Thyroid gland (tissue), 4 donors: ENCODE data around the gene GCC1. TPM values are rescaled to one million over a fixed set of nuclear protein-coding genes. Genes with fewer than 3 reads are reported as not detected.

Experiments
- DNase-seq, 2 donors: peaks; one replicate each; pipeline ENCODE4 v3.0.0-alpha.2; 2019
- H3K27ac ChIP-seq, 3 donors: fragments of 200-600 bp; sonication (generic); 1 replicate in 2 of 3; 2 replicates in 1 of 3; pipeline ENCODE4 v1.5.1; 2016 to 2019; ENCODE audit warnings: mild to moderate bottlenecking in 1 of 3, moderate library complexity in 1 of 3
- H3K27me3 ChIP-seq: fragments of 200-600 bp; sonication (generic); one replicate; pipeline ENCODE4 v1.5.1; 2019
- H3K36me3 ChIP-seq, 2 donors: fragments of 200-600 bp; sonication (generic); one replicate each; pipeline ENCODE4 v1.5.1; 2016 to 2019
- H3K4me1 ChIP-seq, 2 donors: fragments of 200-600 bp; sonication (generic); one replicate each; pipeline ENCODE4 v1.5.1; 2017 to 2019
- H3K4me3 ChIP-seq, 3 donors: fragments of 200-600 bp; sonication (generic); replicated peaks in 1 of 3; 1 replicate in 2 of 3; 2 replicates in 1 of 3; pipeline ENCODE4 v1.5.1; 2016; ENCODE audit warnings: mild to moderate bottlenecking in 1 of 3
- H3K9me3 ChIP-seq: fragments of 200-600 bp; sonication (generic); one replicate; pipeline ENCODE4 v1.5.1; 2017
- POLR2A ChIP-seq, 2 donors: fragments of 450-650 bp; IDR thresholded peaks; one replicate each; pipeline ENCODE4 v1.6.1; 2017; ENCODE audit warnings: antibody characterized with exemption in 2 of 2, mild to moderate bottlenecking in 2 of 2, moderate library complexity in 1 of 2
- WGBS, 2 donors: methylation state at CpG; one replicate each; pipeline ENCODE4 v1.1.5; 2017; 5-methylcytosine and 5-hydroxymethylcytosine counted together
- intact Hi-C: fragments of 100-400 bp; cut with DNase I; formaldehyde crosslinking; loops from one replicate; pipeline ENCODE4 v1.15.1; 2023
- total RNA-seq, 4 donors: library from RNA; depleted of rRNA; stranded (reverse); fragments of >200 nt; gene quantifications; one replicate each; pipeline ENCODE4 v1.2.3, GENCODE V29; 2016
- TF ChIP-seq, protein P1 (sequence below), 6 experiments: fragments of 200-600 bp in 3 of 6; fragments of 450-650 bp in 3 of 6; sonication (generic) in 3 of 6; IDR thresholded peaks; one replicate each; pipeline ENCODE4 v1.5.1; 2016 to 2019; ENCODE audit warnings: antibody characterized with exemption in 6 of 6, mild to moderate bottlenecking in 2 of 6, inconsistent platforms in 1 of 6, moderate library complexity in 1 of 6

GCC1 gene
- total RNA-seq, 4 donors from 2014 or later: 15.2 to 19.7 (median 18.0) TPM

DNA sequence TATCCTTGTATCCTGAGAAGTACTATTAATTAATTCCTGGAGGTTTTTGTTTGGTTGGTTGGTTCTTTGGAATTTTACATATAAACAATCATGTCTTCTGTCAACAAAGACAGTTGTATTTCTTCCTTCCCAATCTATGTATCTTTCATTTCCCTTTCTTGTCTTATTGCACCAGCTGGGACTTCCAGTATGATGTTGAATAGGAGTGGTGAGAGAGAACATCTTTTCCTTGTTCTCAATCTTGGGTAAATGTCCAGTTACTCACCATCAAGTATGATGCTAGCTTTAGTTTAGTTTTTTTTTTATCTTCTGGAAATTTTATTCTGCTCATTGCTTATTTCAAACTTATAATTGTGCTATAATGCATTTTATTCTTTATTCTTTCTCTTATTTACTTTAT, 39.9 kb upstream of the GCC1 start:
- Histone ChIP-seq H3K27me3 (no peaks in the 10 kb centered on the region), H3K9me3 (no peaks in the 10 kb centered on the region), H3K4me3 (no peak overlapping the region), H3K27ac (no peak overlapping the region), H3K36me3 (no peaks in the 10 kb centered on the region), H3K4me1 (no peaks in the 10 kb centered on the region)
- no peak for DNase-seq
- intact Hi-C loops: no loop called here
- TF ChIP-seq POLR2A (IDR thresholded peaks at IDR 0.05): no peak
- TF ChIP-seq, protein P1, sequence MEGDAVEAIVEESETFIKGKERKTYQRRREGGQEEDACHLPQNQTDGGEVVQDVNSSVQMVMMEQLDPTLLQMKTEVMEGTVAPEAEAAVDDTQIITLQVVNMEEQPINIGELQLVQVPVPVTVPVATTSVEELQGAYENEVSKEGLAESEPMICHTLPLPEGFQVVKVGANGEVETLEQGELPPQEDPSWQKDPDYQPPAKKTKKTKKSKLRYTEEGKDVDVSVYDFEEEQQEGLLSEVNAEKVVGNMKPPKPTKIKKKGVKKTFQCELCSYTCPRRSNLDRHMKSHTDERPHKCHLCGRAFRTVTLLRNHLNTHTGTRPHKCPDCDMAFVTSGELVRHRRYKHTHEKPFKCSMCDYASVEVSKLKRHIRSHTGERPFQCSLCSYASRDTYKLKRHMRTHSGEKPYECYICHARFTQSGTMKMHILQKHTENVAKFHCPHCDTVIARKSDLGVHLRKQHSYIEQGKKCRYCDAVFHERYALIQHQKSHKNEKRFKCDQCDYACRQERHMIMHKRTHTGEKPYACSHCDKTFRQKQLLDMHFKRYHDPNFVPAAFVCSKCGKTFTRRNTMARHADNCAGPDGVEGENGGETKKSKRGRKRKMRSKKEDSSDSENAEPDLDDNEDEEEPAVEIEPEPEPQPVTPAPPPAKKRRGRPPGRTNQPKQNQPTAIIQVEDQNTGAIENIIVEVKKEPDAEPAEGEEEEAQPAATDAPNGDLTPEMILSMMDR (IDR thresholded peaks at IDR 0.05): no peak

DNA sequence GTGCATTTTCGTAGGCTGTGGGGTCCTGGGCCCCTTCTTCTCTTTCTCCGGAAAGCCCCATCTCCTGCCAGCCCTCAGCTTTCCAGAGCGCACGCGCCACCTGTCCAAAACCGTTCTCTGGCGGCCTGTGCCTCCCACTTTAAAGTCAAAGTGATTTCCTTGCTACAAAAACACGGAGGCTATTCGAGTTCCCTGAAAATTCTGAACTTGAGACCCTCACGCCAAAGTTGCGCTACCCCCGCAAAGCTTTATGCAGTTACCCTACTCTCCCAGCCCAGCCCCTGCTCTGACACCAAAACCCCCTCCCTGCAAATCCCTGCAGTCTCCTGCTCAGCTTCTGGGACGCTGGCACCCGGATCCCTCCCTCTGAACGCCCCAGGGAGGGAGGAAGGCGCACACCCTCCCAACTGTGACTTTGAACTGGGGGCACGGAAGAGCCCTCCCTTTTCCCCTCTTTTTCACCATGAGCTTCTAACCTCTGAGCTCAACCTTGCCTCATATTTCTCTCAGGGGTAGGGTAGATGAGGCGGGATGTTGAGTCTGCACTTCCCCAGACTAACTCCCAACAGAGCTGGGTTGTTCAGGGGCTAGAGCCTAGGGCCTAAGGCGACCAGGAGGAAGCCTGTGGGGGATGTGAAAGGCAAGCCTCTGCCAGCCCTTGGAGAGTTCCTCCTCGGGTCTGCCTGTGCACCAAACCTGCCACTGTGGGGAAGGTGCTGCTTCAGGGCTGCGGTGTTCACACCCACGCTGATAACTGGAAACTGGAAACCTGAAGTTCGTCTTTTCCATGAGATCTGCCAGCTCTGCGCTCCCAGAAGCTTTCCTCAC, 35.2 kb upstream of the GCC1 start:
- DNase-seq: no peak
- H3K36me3 ChIP-seq: no peaks in the 10 kb centered on the region
- no peaks in the 10 kb centered on the region for H3K4me1 ChIP-seq
- no peaks in the 10 kb centered on the region for H3K27me3 ChIP-seq
- WGBS, 2 donors: 2 to 3% methylated on average over 22 to 24 of the region's 24 CpGs
- H3K4me3 ChIP-seq: no peak overlapping the region
- no peak for TF ChIP-seq POLR2A (IDR thresholded peaks at IDR 0.05)
- TF ChIP-seq, protein P1 (IDR thresholded peaks at IDR 0.05): no peak
- no peak overlapping the region for H3K27ac ChIP-seq
- no peaks in the 10 kb centered on the region for H3K9me3 ChIP-seq
- intact Hi-C loops: no loop called here

DNA sequence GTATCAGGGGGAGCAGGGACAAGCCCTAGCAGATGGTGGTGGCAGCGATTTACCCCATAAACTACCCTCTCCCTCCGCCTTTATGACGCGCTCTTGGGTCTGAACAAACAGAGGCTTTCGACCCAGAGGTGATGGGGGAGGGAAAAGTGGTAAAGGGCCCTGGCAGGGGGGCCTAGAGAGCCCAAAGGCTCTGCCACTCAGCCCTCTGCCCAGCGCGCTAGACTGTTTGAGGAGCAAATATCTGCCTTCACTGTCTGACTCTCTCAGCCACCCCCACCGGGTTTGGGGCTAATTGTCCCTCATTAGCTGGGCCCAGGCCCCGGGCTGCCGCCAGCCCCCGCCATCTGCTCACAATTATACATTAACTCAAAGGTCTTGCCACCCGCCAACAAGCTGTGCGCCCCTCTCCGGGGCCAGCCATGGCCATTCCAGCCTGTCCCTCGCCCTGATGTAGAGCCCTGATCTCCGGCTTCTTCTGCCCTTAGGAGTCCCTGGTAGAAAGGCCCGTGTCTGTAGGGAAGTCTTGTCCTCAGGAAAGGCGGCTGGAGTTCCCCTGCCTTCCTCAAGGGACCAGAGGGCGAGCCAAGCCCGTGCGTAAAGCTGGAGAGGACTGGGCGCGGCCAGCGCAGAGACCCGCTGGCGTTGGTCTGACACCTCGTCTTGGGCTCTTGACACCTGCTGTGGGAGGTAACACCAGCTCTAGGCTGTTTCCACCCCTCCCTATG, 34.4 kb upstream of the GCC1 start:
- Histone ChIP-seq H3K27me3 (no peaks in the 10 kb centered on the region), H3K27ac (no peak overlapping the region), H3K4me1 (no peaks in the 10 kb centered on the region), H3K9me3 (no peaks in the 10 kb centered on the region), H3K36me3 (no peaks in the 10 kb centered on the region), H3K4me3 (no peak overlapping the region)
- intact Hi-C loops: no loop called here
- 6 to 9% methylated on average over 21 to 27 of the region's 27 CpGs for WGBS, 2 donors
- no peak for DNase-seq
- TF ChIP-seq, protein P1 (IDR thresholded peaks at IDR 0.05): no peak
- TF ChIP-seq POLR2A (IDR thresholded peaks at IDR 0.05): no peak

DNA sequence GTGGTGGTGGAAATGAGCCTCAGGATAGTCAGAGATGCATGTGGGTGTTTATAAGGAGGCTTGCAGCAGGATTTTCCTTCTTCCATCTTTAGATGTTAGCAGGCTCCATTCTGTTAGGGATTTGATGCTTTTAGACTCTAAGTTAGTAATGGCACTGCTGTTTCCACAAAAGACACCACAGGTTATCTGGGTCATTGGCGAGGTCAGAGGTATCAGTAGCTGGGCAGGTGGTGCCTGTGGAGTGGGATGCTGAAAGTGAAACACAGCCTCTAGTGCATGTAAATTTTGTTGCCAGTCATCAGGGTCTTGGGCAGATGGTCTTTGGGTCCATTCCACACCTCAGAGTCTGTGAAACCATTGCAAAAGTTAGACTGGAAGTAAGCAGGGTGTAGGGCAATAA, 33.4 kb upstream of the GCC1 start:
- TF ChIP-seq, protein P1 (IDR thresholded peaks at IDR 0.05): no peak
- Histone ChIP-seq H3K36me3 (no peaks in the 10 kb centered on the region), H3K27ac (no peak overlapping the region), H3K9me3 (no peaks in the 10 kb centered on the region), H3K27me3 (no peaks in the 10 kb centered on the region), H3K4me3 (no peak overlapping the region), H3K4me1 (no peaks in the 10 kb centered on the region)
- intact Hi-C loops: no loop called here
- WGBS, 2 donors: 75% methylated on average over 1 of the region's 1 CpG
- DNase-seq: no peak

DNA sequence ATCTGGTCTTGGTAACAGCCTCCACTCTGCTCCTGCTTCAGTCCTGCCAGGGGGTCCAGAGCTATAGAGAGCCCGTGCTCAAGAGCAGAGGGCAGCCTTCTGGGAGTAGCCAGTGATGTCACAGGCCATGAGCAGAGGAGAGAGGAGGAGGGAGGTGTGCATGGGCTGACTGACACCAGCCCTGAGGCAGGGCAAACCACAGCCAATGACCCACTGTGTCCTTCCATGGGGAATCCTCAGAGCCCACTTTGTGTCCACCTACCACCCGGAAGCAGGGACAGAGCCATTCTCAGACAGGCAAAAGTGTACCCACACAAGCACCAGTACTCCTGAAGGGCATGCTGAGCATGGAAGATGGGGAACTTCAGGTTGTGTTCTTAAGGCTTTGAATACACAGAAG, 32.6 kb upstream of the GCC1 start, which contains the start of gene PAX4:
PAX4 (minus strand) TSS at position 101 of the 400 bp plus-strand sequence. CDS start 2,214 bp downstream, outside the sequence.
- Histone ChIP-seq H3K4me3 (no peak within 1 kb of the TSS), H3K9me3 (no peaks in the 10 kb centered on the region), H3K36me3 (no peaks in the 10 kb centered on the region), H3K4me1 (no peaks in the 10 kb centered on the region), H3K27me3 (no peaks in the 10 kb centered on the region), H3K27ac (no peak within 1 kb of the TSS)
- WGBS, 2 donors: 7 to 36% methylated on average over 1 to 2 of the region's 2 CpGs
- no peak for TF ChIP-seq POLR2A (IDR thresholded peaks at IDR 0.05)
- TF ChIP-seq, protein P1 (IDR thresholded peaks at IDR 0.05): no peak
- DNase-seq: no peak
- intact Hi-C loops: no loop called here
